Islet precursor cell (in vitro differentiated cells): ENCODE data around the gene SLC38A7.
A peak's percentile ranks its signal among the peaks of the same experiment; 100 is the strongest.
"Not testable (repeated sequence)": the region's sequence is repeated elsewhere in the genome, so short reads cannot be mapped to it uniquely, and the experiment has no call there.

ENCODE experiments used
- DNase-seq: peaks from one replicate; pipeline ENCODE4 v3.0.0-alpha.2; 2018

The SLC38A7 gene, protein sequence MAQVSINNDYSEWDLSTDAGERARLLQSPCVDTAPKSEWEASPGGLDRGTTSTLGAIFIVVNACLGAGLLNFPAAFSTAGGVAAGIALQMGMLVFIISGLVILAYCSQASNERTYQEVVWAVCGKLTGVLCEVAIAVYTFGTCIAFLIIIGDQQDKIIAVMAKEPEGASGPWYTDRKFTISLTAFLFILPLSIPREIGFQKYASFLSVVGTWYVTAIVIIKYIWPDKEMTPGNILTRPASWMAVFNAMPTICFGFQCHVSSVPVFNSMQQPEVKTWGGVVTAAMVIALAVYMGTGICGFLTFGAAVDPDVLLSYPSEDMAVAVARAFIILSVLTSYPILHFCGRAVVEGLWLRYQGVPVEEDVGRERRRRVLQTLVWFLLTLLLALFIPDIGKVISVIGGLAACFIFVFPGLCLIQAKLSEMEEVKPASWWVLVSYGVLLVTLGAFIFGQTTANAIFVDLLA

GRCh38 chr16:58684354-58685083 lies at the start of gene SLC38A7:
SLC38A7 (minus strand) TSS chr16:58684770; CDS start chr16:58680126, 4,644 bp downstream.
- peak; percentile 94 for DNase-seq

DNA sequence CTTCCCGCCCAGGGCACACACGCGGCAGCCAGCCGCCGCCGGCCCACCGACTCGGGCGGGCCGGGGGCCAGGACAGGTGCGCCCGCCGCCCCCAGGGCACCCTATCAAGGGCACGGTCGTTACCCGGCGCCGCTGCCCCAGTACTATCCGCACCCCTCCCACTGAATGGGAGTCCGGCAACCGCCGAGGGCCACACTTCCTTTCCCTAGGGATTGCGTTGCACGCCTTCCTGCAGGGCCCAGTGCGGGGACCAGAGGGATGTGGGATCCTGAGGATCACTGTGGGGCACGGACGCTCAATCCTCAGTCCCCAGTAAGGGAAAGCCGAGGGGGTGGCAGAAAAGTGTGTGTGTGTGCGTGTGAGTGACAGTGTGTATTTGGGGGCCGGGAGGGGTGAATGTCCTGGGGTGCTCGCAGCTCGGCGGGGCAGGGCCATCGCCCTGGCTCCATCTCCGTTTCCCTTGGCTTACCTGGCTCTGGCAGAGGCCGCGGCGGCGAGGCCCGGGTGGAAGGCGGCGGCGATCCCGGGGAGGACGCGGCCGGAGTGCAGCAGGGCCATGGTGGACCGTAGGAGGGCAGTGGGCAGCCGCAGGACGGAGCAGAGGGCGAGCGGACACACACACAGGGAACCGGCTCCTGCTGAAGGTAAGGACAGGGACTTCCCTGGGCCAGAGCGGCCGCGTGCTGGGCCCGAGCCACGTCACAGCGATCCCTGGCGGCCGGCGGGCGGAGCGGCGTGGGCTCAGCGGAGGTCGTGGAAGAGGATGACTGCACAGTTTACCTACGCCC lies 49.3 kb upstream of the SLC38A7 start, which contains the start of gene GOT2:
Gene GOT2 (minus strand): TSS at position 646 of the 788 bp plus-strand sequence. CDS start 88 bp downstream, at position 558.
- peak; percentile 96 for DNase-seq

DNA sequence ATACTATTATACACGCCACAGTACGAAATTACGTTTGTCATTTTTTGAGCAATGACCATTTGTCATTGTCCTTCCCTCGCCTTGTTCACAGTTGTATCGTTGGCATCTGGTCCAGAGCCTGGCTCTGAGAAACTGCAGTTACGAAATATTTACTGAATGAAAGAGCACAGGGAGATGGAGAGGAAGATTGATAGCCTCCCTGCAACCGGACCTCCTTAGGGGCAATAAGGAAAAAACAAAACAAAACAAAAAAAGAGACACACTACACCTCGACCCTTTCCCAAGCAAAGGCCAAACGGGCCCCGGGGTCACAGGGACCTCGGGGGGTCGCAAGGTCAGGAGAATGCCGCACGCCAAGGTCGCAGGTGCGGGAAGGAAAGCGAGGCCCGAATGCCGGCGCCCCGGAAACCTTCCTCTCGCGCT lies 48.7 kb upstream of the SLC38A7 start:
- DNase-seq, result no peak

DNA sequence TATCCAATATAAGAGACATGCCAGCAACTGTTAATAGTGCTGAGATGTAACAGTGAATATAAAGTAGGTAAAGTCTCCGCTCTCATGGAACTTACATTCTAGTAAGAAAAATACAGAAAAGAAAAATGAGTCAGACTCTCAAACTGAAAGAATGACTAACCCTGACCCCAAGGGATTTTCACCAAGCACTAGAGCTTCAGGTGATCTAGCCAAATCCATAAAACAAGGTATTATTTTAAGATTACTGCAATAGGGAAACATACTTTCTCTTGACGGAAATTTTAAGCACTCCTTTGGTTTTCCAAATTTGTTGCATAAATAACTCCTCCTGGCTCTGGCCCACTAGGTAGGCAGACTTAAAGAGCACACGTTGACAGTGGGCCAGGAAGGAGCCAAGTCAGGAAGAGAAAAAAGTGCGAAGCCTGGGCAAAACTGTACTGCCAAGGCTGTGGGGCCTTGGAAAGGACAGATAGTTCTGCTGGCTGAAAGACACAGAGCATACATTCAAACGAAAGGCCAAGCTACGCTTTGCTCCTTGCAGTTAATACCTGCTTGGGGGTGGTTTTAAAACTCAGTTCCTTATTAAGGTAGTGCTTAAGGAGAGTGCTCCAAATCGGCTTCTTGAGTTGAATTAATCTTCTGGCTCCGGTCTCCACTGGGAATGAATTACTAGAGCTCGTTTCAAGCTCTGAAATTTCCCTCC lies 48.1 kb upstream of the SLC38A7 start:
- no peak for DNase-seq

DNA sequence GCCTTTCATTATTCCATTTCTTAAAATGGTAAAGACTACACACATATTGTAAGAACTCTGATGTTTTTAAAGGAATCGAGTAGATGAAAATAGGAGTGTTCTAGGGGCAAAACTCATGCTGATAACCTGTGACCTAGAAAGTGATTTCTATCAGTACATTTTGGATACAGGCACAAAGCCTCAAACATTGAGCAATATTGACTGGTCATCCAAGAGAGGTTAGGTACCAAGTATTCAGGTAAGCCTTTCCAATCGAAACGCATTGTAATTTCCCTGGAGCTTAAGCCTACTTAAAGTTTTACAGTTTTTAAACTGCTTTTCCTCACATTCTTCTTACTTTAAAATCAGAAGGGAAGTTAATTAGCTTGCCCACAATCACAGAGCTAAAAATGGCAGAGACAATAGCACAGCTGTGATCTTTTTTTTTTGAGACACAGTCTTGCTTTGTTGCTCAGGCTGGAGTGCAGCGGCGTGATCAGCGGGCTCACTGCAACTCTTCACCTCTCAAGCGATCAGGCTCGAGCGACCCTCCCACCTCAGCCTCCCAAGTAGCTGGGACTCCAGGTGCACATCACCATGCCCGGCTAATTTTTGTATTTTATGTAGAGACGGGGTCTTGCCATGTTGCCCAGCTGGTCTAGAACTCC lies 46.3 kb upstream of the SLC38A7 start:
- no peak for DNase-seq

DNA sequence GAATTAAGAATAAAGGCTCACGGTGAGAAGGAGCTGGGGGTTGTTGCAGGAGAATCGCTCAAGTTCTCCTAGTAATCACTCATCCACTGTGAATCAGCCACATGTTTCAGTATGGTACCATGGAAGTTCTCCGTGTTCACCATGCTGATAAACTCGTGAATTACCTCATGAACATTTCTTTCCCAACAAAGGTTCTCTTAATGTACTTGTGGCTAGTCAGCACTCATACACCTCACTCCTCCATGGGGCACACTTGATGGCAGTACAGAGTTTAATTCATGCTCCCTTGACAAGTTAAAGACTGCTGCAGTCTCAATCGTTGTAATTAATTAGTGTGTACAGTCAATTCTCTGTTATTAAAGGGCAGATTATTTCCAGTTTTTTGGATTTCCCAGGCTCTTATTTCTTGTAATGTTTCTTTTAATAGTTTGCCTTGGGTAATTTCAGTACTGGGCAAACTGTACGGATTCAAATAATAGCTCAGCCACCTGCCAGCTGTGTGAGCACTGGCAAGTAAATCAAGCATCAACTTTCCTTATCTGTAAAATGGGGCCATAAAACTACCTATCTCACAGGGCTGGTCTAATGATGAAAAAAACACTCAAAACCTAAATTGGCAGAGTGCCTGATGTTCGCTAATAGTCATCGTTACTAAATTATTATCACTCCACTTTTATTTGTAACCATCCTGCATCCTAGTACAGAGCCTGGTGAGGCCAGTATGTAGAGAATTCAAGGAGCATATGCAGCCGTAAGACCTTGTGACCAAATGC lies 43.4 kb upstream of the SLC38A7 start:
- no peak for DNase-seq

DNA sequence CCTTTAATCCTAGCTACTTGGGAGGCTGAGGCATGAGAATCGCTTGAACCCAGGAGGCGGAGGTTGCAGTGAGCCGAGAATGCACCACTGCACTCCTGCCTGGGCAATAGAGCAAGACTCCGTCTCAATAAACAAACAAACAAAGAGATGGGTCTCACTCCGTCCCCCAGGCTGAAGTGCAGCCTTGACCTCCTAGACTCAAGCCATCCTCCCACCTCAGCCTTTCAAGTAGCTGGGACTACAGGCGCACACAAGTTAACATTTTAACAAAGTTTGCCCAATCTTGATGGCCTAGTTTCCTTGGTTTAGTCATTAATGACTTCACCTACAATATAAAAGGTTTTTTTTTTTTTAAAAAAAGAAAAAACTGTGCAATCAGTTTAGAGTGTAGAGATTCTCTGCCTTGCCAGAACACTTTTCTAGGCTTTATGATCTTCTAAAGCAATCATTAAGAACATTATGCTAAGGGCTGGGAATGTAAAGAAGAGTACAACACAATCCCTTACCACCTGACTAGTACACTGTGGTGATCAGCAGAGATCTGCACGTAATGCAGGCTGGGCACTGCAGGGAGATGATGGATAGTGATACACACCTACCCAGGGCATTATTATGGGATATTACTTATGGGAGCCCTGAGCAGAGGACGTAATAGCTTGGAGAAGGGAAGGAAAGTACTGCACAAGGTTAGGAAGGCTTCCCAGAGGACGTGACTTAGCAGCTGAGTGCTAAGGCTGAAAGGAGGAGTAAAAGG lies 42.6 kb upstream of the SLC38A7 start:
- no peak for DNase-seq

DNA sequence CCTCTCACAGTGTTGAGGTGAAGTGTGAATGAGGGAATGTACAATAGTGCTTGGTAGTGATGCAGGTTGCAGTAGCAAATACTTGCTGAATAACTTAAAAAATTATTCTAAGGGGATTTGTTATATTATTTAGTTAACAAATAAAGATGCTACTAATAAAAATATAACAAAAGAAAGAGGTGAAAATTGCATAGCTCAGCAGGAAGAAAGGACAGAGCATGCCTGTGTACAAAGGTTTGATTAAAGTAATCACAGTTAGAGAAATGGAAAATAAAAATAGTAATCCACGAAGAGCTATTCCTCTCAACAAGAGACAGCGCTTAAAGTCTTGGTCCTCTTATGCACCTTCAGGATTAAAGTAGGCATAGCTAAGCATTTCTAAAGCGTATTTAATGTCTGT lies 38.5 kb upstream of the SLC38A7 start:
- DNase-seq, result no peak

GRCh38 chr16:58717994-58718393 lies 33.4 kb upstream of the SLC38A7 start:
- DNase-seq, result no peak

DNA sequence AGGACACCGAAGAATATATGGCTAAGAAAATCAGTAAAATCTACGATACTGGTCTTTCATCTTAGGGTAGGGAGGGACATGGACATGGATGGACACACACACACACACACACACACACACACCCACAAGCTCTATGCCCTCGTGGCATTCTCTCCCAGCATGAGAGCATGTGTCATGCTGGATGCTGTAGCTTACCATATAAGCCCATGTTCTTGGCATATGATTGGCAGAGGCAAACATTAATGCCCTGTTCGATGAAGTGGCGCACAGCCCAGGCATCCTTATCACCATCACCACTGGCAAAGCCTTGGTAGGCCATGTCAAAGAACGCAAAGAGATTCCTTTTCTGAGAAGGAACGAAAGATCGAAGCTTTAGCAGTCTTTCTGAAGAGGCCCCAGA lies 31.9 kb upstream of the SLC38A7 start:
- no peak for DNase-seq

DNA sequence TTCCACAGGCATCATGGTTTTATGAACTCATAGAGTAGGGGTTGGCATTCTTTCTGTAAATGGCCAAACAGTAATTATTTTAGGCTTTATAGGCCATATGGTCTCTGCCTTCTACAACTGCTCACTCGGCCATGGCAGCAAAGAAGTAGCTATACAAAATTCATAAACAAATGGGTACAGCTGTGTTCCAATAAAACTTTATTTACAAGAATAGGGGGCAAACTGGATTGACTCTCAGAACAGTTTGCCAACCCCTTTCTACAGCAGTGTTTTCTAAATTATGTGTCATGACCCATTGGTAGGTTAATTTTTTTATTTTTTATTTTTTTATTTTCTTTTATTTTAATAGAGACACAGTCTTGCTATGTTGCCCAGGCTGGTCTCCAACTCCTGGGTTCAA lies 29.2 kb upstream of the SLC38A7 start:
- DNase-seq, result no peak

- no peak for DNase-seq
Measured at GRCh38 chr16:58709333-58709732, 24.8 kb upstream of the SLC38A7 start.

DNA sequence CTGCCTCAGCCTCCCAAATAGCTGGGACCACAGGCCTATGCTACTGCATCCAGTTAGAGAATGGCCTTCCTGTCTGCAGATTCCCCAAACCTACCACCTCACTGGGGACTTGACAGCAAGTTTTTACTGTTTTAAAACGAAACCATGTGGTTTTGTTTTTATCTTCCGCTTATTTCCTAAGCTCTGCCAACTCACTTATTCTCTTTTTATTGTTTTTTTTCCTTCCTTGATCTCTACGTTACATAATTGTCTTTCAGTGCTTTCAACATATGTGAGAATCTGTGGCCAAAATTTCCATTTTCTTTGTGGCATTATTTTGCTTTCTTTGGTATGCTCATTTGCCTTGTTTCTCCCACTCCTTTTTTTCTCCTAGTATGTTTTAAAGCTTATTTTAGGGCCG lies 14.6 kb upstream of the SLC38A7 start:
- no peak for DNase-seq

DNA sequence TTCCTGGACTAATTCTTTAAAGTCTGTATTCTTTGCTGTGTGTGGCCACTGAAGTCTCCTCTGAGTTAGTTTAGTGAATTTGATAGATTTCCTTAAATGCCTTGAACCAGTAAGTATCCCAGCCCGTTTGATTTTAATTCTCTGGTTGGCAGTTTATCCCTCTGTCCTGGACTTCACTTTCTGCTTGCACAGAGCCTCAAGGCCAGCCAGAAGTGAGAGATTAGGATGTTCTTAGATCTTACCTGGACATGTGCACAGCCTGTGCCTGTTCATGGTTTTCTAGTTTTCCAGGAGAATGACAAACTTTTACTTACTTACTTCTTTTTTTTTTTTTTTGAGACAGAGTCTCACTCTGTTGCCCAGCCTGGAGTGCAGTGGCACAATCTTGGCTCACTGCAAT lies 10.8 kb upstream of the SLC38A7 start:
- no peak for DNase-seq

- DNase-seq, result no peak
Measured at GRCh38 chr16:58692450-58692849, 7.9 kb upstream of the SLC38A7 start.

DNA sequence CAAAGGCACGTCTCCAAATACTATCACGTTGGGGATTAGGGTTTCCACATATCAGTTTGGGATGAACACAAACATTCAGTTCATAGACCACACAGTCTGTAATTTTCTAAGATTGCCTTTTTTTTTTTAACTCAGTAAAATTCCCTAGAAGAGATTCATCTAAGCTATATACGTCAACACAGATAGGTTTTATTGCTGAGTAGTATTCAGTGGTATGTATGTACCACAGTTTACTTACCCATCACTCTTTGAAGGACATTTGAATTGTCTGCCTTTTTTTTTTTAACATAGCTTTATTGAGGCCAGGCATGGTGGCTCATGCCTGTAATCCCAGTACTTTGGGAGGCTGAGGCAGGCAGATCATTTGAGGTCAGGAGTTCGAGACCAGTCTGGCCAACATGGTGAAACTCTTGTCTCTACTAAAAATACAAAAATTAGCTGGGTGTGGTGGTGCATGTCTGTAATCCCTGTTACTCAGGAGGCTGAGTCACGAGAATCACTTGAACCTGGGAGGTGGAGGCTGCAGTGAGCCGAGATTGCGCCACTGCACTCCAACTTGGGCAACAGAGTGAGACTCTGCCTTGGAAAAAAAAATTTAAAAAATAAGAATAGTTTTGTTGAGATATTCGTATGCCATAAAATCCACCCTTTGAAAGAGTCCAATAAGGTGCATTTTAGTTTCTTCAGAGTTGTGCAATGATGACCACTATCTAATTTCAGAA lies 2.6 kb upstream of the SLC38A7 start:
- DNase-seq, result not testable (repeated sequence)

- DNase-seq, result no peak
Measured at GRCh38 chr16:58685084-58685449, 497 bp upstream of the SLC38A7 start.

DNA sequence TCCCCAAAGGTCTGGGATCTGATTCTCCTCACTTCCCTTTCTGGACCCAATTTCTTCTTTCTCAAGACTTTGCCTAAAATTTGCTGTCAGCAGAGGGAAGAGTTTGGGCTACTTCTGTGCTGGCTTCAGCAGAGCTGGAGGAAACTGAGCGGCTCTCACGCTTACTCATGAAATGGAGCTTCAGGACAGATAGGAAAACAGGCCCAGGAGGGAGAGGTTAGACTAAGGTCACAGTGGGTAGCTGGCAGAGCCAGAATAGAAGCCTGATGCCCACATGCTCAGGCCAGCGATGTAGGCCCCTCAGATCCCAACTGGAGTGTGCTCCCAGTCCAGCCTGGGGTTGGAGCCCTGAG lies 593 bp downstream of the SLC38A7 start:
- no peak for DNase-seq

GRCh38 chr16:58679763-58680162 lies 4.8 kb downstream of the SLC38A7 start:
- DNase-seq, result no peak

- DNase-seq, result no peak
Measured at GRCh38 chr16:58678716-58679115, 5.9 kb downstream of the SLC38A7 start.
